ENCODE results near the gene NACAD. TPM values are rescaled to one million over a fixed set of nuclear protein-coding genes. Genes with fewer than 3 reads are reported as not detected.

Gene NACAD
- polyA plus RNA-seq, 1 donor from 2014 or later: 14.5 TPM

GRCh38 chr7:45053401-45053800, 35.4 kb downstream of the NACAD start:
- Histone ChIP-seq H3K36me3 (ENCODE audit: insufficient read depth, low read length) (no peaks in the 10 kb centered on the region), H3F3A (ENCODE audit: insufficient read depth, low read length, poor library complexity, severe bottlenecking) (no peaks in the 10 kb centered on the region), H3K9me2 (ENCODE audit: insufficient read depth, low read length) (no peaks in the 10 kb centered on the region), H3K9me3 (ENCODE audit: low read length) (no peaks in the 10 kb centered on the region), H3K4me3 (ENCODE audit: low read length) (no peak overlapping the region), H3K27me3 (ENCODE audit: insufficient read depth, low read depth, low read length) (no peaks in the 10 kb centered on the region), H3K4me2 (ENCODE audit: low read length) (no peak overlapping the region), H2AFZ (ENCODE audit: low read depth, low read length) (no peak overlapping the region), H3K27ac (ENCODE audit: low read length) (no peak overlapping the region), H3K79me2 (replicated peaks; ENCODE audit: insufficient read depth, low read length) (no peaks in the 10 kb centered on the region), H3K9ac (ENCODE audit: low read length) (no peak overlapping the region), H4K20me1 (ENCODE audit: insufficient read depth) (no peaks in the 10 kb centered on the region)
- TF ChIP-seq TAF1 (IDR thresholded peaks at IDR 0.05; ENCODE audit: low read depth) (no peak), SMC3 (conservative IDR thresholded peaks at IDR 0.05; ENCODE audit: poor library complexity) (no peak), POLR2AphosphoS5 (IDR thresholded peaks at IDR 0.05) (no peak), EZH2 (IDR thresholded peaks at IDR 0.05; ENCODE audit: borderline replicate concordance, insufficient read depth, low read length, poor library complexity, severe bottlenecking) (no peak), RAD21 (conservative IDR thresholded peaks at IDR 0.05) (no peak), CTCF (IDR thresholded peaks at IDR 0.05; ENCODE audit: poor library complexity, severe bottlenecking) (no peak), EP300 (conservative IDR thresholded peaks at IDR 0.05; ENCODE audit: poor library complexity, severe bottlenecking) (no peak), MXI1 (conservative IDR thresholded peaks at IDR 0.05; ENCODE audit: poor library complexity, severe bottlenecking) (no peak)
- TF ChIP-seq, protein P1, sequence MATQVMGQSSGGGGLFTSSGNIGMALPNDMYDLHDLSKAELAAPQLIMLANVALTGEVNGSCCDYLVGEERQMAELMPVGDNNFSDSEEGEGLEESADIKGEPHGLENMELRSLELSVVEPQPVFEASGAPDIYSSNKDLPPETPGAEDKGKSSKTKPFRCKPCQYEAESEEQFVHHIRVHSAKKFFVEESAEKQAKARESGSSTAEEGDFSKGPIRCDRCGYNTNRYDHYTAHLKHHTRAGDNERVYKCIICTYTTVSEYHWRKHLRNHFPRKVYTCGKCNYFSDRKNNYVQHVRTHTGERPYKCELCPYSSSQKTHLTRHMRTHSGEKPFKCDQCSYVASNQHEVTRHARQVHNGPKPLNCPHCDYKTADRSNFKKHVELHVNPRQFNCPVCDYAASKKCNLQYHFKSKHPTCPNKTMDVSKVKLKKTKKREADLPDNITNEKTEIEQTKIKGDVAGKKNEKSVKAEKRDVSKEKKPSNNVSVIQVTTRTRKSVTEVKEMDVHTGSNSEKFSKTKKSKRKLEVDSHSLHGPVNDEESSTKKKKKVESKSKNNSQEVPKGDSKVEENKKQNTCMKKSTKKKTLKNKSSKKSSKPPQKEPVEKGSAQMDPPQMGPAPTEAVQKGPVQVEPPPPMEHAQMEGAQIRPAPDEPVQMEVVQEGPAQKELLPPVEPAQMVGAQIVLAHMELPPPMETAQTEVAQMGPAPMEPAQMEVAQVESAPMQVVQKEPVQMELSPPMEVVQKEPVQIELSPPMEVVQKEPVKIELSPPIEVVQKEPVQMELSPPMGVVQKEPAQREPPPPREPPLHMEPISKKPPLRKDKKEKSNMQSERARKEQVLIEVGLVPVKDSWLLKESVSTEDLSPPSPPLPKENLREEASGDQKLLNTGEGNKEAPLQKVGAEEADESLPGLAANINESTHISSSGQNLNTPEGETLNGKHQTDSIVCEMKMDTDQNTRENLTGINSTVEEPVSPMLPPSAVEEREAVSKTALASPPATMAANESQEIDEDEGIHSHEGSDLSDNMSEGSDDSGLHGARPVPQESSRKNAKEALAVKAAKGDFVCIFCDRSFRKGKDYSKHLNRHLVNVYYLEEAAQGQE (IDR thresholded peaks at IDR 0.05; ENCODE audit: borderline replicate concordance): no peak

- no peak overlapping the region for H3K4me2 ChIP-seq (ENCODE audit: low read length)
- no peak overlapping the region for H3K27ac ChIP-seq (ENCODE audit: low read length)
- H3K4me3 ChIP-seq (ENCODE audit: low read length): no peak overlapping the region
- H2AFZ ChIP-seq (ENCODE audit: low read depth, low read length): no peak overlapping the region
- no peaks in the 10 kb centered on the region for H3K27me3 ChIP-seq (ENCODE audit: insufficient read depth, low read depth, low read length)
- H4K20me1 ChIP-seq (ENCODE audit: insufficient read depth): no peaks in the 10 kb centered on the region
- no peaks in the 10 kb centered on the region for H3K9me2 ChIP-seq (ENCODE audit: insufficient read depth, low read length)
- no peaks in the 10 kb centered on the region for H3K9me3 ChIP-seq (ENCODE audit: low read length)
- no peaks in the 10 kb centered on the region for H3F3A ChIP-seq (ENCODE audit: insufficient read depth, low read length, poor library complexity, severe bottlenecking)
- H3K9ac ChIP-seq (ENCODE audit: low read length): no peak overlapping the region
- TF ChIP-seq POLR2AphosphoS5 (IDR thresholded peaks at IDR 0.05) (no peak), SMC3 (conservative IDR thresholded peaks at IDR 0.05; ENCODE audit: poor library complexity) (no peak), MXI1 (conservative IDR thresholded peaks at IDR 0.05; ENCODE audit: poor library complexity, severe bottlenecking) (no peak), EZH2 (IDR thresholded peaks at IDR 0.05; ENCODE audit: borderline replicate concordance, insufficient read depth, low read length, poor library complexity, severe bottlenecking) (no peak), TAF1 (IDR thresholded peaks at IDR 0.05; ENCODE audit: low read depth) (no peak), RAD21 (conservative IDR thresholded peaks at IDR 0.05) (no peak), EP300 (conservative IDR thresholded peaks at IDR 0.05; ENCODE audit: poor library complexity, severe bottlenecking) (no peak), CTCF (IDR thresholded peaks at IDR 0.05; ENCODE audit: poor library complexity, severe bottlenecking) (no peak)
- TF ChIP-seq, protein P1 (IDR thresholded peaks at IDR 0.05; ENCODE audit: borderline replicate concordance): no peak
- H3K36me3 ChIP-seq (ENCODE audit: insufficient read depth, low read length): no peaks in the 10 kb centered on the region
- H3K79me2 ChIP-seq (replicated peaks; ENCODE audit: insufficient read depth, low read length): no peaks in the 10 kb centered on the region
Observed at GRCh38 chr7:45052011-45052410, 36.8 kb downstream of the NACAD start.
